ENCODE measurements around the gene KRT10. TPM values are rescaled to one million over a fixed set of nuclear protein-coding genes. Genes with fewer than 3 reads are reported as not detected.
"Not testable (repeated sequence)": the region's sequence is repeated elsewhere in the genome, so short reads cannot be mapped to it uniquely, and the experiment has no call there.

Gene KRT10
- polyA plus RNA-seq, 3 donors: 41.9 to 48.9 (median 45.9) TPM

- DNase-seq: no peak
Measured at GRCh38 chr17:40843242-40843641, 20.8 kb upstream of the KRT10 start.

GRCh38 chr17:40841246-40841645 is 18.8 kb upstream of the KRT10 start:
- no peak for DNase-seq

- DNase-seq: no peak
Measured at GRCh38 chr17:40839194-40839593, 16.8 kb upstream of the KRT10 start.

- DNase-seq: no peak
Measured at GRCh38 chr17:40836020-40836419, 13.6 kb upstream of the KRT10 start.

DNA sequence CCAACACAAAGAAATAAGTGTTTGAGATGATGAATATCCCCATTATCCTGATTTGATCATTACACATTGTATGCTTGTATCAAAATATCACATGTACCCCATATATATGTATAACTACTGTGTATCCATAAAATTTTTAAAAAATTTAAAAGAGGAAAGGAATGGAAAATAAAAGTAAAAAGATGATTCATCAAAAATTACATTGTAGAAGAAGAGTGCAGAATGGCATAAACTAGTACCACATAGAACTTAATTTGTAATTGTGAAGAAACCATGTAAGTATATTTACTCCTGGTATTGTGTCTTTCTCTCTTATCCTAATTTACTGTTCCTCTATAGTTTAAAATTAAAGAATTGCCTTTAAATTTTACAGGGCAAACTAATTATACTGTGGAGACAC is 11.5 kb upstream of the KRT10 start:
- no peak for DNase-seq

- no peak for DNase-seq
Measured at GRCh38 chr17:40832840-40833239, 10.4 kb upstream of the KRT10 start.

DNA sequence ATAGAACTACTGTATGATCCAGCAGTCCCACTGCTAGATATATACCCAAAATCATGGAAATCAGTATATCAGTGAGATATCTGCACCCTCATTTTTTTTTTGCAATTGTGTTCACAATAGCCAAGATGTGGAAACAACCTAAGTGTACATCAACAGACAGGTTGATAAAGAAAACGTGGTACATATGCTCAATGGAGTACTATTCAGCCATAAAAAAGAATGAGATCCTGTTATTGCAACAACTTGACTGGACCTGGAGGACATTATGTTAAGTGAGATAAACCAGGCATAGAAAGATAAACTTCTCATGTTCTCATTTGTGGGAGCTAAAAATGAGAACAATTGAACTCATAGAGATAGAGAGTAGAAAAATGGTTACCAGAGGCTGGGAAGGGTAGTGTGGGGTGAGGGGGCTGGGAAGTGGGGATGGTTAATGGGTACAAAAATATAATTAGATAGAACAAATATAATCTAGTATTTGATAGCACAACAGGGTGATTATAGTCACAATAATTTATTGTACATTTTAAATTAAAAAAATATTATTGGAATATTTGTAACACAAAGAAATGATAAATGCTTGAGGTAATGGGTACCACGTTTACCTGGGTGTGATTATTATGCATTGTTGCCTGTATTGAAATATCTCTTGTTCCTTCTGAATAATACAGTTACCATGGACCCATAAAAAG is 7.8 kb upstream of the KRT10 start:
- no peak for DNase-seq

DNA sequence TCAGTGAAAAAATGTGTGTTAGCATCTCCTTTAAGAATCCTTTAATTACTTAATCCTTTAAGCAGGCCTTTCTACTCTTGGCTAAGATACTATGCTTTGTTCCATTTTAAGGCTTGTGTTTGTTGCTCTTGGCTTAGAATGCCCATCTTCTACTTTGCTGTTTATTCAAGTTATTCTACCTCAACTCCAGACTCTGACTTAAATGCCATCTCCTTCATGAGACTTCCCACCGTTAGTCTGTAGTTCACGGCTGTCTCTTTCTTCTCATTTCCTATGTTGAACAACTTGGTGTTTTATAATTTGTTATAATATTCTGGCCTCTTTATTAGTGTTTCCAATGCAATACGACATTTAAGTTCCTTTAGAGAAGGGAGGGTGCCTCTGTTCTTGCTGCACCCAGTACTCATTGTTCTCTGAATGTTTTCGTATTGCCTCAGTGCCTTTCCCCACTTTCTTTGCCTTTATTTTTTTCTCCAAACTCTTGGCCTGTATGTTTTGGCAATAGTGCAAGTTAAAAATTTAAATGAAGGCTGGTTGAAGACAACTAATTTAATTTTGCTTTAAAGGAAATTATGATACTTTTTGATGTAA is 6.1 kb upstream of the KRT10 start:
- DNase-seq: no peak

DNA sequence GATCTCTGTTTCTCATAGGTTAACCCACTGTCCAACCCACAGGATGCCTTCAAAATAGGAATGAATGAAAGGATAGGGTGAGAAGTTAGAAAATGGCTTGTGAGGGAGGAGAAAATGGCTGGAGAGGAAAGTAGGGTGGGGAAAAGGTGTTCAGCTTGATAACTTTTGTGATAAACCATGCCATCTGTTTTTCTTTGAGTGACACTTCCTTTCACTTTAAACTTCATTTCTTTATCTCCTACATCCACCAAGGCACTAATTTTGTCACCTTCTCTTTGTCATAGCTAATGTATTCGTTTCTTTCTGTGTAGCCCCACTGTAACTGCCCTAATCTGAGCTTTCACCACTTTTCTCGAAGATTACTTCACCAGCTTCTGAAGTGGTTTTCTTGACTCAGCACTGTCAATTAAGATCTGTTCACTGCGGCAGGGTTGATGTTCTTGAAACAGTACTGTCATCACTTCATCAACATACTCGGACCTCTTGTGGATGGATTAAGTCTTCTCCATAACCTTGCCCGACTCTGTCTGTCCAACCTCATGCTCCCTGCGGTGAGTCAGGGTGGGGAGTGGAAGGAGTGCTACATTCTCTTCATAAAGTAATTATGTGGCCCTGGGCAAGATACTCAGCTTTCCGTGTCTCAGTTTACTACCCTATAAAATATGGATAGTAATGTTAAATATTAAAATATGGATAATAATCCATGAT is 5.5 kb upstream of the KRT10 start:
- DNase-seq: no peak

DNA sequence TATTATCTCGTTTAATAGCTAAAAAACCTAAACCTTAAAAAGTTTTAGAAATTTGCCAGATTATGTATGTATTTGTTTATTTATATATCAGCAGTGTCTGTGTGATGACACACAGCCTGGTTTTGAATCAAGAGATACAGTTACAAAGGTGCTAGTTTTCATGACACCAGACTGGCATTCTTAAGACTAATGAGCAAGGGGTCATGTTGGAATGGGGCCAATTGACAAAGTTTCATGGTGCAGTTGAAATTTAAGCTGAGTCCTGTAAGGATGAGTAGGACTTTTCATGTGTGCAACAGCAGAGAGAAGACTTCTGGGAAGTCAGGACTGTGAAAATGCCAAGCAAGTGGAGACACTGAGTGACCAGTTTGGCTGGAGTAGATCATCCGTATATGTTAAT is 3.2 kb upstream of the KRT10 start:
- DNase-seq: peak; percentile 67

- DNase-seq: no peak
Measured at GRCh38 chr17:40824015-40824832, 1.8 kb upstream of the KRT10 start.

DNA sequence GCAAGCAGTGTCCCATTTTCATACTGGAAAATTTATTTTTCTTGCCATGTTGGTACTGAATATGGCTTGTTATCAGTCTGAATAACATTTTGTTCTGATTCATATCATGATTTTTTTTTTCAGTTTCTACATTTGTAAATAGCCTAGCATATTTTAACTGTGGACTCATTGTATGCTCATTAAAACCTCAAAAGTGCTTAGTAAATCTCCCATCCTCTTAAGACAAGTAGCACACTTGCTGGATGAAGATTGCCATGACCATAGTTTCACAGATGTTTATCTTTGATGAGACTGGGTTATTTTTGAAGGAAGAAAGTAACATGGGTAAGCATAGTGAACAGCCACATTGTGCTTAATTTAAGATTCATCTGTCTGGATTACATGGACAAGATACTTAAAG is 878 bp downstream of the KRT10 start:
- DNase-seq: no peak

DNA sequence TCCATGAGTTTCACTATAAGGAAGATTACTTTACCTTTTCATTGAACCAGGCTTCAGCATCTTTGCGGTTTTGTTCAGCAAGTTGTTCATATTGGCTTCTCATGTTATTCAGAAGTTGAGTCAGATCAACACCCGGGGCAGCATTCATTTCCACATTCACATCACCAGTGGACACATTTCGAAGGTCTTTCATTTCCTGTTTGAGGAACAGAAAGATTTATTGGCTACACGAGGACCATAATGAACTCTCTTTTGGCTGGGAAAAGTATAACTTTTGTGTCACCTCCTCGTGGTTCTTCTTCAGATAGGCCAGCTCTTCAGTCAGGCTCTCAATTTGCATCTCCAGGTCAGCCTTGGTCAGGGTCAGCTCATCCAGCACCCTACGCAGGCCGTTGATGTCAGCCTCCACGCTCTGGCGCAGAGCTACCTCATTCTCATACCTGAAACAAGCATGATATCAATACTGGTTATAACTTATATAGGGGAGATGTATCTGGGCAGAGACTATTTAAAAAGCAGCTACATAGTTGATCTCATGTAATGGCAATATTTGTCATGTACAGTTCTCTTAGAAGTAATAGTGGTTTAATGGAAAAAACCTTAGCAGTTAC is 2.1 kb downstream of the KRT10 start:
- DNase-seq: no peak

DNA sequence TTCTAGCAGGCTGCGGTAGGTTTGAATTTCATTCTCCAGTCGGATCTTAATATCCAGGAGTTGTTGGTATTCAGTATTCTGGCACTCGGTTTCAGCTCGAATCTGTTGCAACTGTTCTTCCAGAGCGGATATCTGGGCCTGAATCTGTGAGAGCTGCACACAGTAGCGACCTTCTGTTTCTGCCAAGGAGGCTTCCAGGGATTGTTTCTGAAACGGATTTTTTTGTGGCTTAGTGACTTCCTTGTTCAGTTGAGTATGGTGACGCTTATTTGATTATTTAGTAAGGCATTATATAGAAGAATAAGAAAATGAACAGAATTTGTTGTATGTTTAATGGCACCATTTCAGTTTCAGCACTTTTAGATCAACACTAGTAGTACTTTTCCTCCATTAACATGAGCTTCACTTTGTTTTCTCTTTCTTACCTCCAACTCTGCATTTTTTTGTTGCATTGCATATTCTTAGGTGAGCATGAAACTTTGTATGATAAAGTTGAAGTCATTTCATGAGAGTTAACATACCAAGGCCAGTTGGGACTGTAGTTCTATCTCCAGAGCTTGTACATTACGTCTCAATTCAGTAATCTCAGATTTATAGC is 2.8 kb downstream of the KRT10 start:
- DNase-seq: peak; percentile 12

GRCh38 chr17:40818733-40819527 is 3.5 kb downstream of the KRT10 start:
- DNase-seq: peak; percentile 83

DNA sequence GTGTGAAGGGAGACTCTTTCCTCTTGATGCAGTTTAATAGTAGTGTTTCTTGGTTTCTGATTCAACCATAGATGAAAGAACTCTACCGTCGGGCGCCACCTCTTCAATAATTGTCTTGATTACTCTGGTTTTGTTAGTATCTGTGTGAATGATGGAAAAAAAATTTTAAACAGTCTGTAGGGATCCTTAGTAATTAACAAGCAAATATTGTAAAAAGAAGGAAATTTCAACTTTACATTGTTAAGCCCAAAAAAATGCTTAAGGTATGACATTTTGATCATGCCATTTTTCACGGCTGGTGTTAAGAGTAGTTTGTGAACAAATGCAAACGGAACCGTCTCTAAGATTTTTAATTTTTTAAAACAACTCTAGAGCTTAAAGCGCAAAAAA is 4.1 kb downstream of the KRT10 start:
- peak; percentile 5 for DNase-seq

- no peak for DNase-seq
Measured at GRCh38 chr17:40817103-40817682, 5.2 kb downstream of the KRT10 start.

DNA sequence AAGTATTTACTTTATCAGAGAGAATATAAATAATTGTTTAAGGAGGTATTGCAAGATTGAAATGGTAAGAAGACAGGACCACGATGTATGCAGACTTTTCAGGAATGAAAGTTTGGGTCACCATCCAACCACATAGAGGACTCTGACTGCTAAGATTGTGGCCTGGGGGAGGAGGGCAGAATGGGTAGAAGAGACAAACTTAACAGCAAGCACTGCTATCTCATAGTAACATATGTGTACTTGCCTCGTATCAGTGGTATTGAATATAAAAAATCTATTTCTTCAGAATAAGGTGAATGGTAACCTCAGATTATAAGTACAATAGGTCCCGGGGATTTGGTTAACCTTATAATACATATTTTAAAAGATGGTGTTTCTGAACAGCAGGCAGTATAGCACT is 5.8 kb downstream of the KRT10 start:
- DNase-seq: no peak

- DNase-seq: no peak
Measured at GRCh38 chr17:40815381-40815780, 7.0 kb downstream of the KRT10 start.

DNA sequence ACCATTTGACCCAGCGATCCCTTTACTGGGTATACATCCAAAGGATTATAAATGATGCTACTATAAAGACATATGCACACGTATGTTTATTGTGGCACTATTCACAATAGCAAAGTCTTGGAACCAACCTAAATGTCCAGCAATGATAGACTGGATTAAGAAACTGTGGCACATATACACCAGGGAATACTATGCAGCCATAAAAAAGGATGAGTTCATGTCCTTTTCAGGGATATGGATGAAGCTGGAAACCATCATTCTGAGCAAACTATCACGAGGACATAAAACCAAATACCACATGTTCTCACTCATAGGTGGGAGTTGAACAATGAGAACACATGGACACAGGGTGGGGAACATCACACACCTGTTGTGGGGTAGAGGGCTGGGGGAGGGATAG is 7.8 kb downstream of the KRT10 start:
- DNase-seq: not testable (repeated sequence)

Data from renal pelvis (tissue), 4 donors.